Stomach (tissue), 9 donors: Measurements from ENCODE around the gene TRABD. TPM values are rescaled to one million over a fixed set of nuclear protein-coding genes. Genes with fewer than 3 reads are reported as not detected.

Source experiments
- DNase-seq, 2 donors: peaks; one replicate each; pipeline versions ENCODE4 v3.0.0 to v3.0.0-alpha.2; 2013 to 2019
- H3K27ac ChIP-seq, 5 donors: fragments of 200-600 bp in 4 of 5; sonication (generic) in 4 of 5; one replicate each; pipeline ENCODE4 v1.5.1; 2013 to 2019; ENCODE audit warnings: mild to moderate bottlenecking in 1 of 5, moderate library complexity in 1 of 5
- H3K27me3 ChIP-seq, 3 donors: fragments of 200-600 bp; sonication (generic); one replicate each; pipeline ENCODE4 v1.5.1; 2017 to 2019; ENCODE audit warnings: mixed run types in 1 of 3
- H3K36me3 ChIP-seq, 4 donors: fragments of 200-600 bp; sonication (generic); 1 replicate in 3 of 4; 2 replicates in 1 of 4; pipeline ENCODE4 v1.5.1; 2016 to 2019
- H3K4me1 ChIP-seq, 4 donors: fragments of 200-600 bp; sonication (generic); one replicate each; pipeline ENCODE4 v1.5.1; 2016 to 2019
- H3K4me3 ChIP-seq, 4 donors: fragments of 200-600 bp; sonication (generic) in 3 of 4; one replicate each; pipeline ENCODE4 v1.5.1; 2016 to 2019; ENCODE audit warnings: mild to moderate bottlenecking in 1 of 4
- H3K9me3 ChIP-seq, 4 donors: fragments of 200-600 bp; sonication (generic); one replicate each; pipeline ENCODE4 v1.5.1; 2016 to 2019
- CTCF ChIP-seq, 7 experiments: fragments of 450-650 bp in 4 of 7; fragments of 200-600 bp in 3 of 7; sonication (generic) in 3 of 7; IDR thresholded peaks; one replicate each; pipeline ENCODE4 v1.5.1; 2016 to 2019; ENCODE audit warnings: antibody characterized with exemption in 7 of 7, control low read depth in 2 of 7, mild to moderate bottlenecking in 1 of 7
- EP300 ChIP-seq: sonication (generic); formaldehyde crosslinking; IDR thresholded peaks from one replicate; pipeline ENCODE4 v1.6.1; 2017; ENCODE audit warnings: antibody characterized with exemption
- POLR2A ChIP-seq, 4 donors: fragments of 450-650 bp; IDR thresholded peaks; one replicate each; pipeline ENCODE4 v1.6.1; 2016; ENCODE audit warnings: antibody characterized with exemption in 4 of 4, control low read depth in 2 of 4, mild to moderate bottlenecking in 1 of 4, moderate library complexity in 1 of 4
- POLR2AphosphoS5 ChIP-seq, 3 donors: sonication (generic); formaldehyde crosslinking; IDR thresholded peaks; one replicate each; pipeline ENCODE4 v1.6.1; 2016; ENCODE audit warnings: antibody characterized with exemption in 3 of 3
- WGBS, 5 donors: extraction: QIAGEN DNeasy Blood & Tissue Kit in 3 of 5; methylation state at CpG; one replicate each; pipeline versions ENCODE4 v1.1.5 to v1.1.7; 2013 to 2018; 5-methylcytosine and 5-hydroxymethylcytosine counted together
- intact Hi-C: fragments of 100-400 bp; cut with DNase I; formaldehyde crosslinking; loops from one replicate; pipeline ENCODE4 v1.15.1; 2023; ENCODE audit warnings: low total_unique reads
- polyA plus RNA-seq, 3 donors: library from polyadenylated mRNA; stranded (reverse); fragments of 200-250 nt; gene quantifications; one replicate each; pipeline ENCODE4 v1.2.3, GENCODE V29; 2013
- total RNA-seq, 5 donors: library from RNA; depleted of rRNA; stranded (reverse); fragments of >200 nt; gene quantifications; one replicate each; pipeline versions ENCODE4 v1.1.0 to v1.2.3, GENCODE V29; 2014 to 2016
- donor health status: healthy with polysubstance abuse.
- donor health status: Bipolar disorder and iron deficiency.
- donor health status: healthy.

Gene TRABD
- total and polyA plus RNA-seq, 8 donors = 13.2 to 245 (median 47.5) TPM

GRCh38 chr22:50225200-50225969, 39.7 kb downstream of the TRABD start:
- Histone ChIP-seq H3K27ac (no peak overlapping the region), H3K4me3 (no peak overlapping the region), H3K4me1 (no peaks in the 10 kb centered on the region), H3K36me3 (peaks cover 78 to 100% (median 100%) of the 10 kb centered on the region in 4 donors), H3K27me3 (no peaks in the 10 kb centered on the region), H3K9me3 (no peaks in the 10 kb centered on the region)
- 78 to 88% (median 85%) methylated on average over 22 to 24 of the region's 24 CpGs for WGBS, 5 donors
- TF ChIP-seq EP300 (no peak), CTCF (IDR thresholded peaks at IDR 0.05) (no peak)
- peak in 1 of 2 donors; percentile 61 for DNase-seq
- intact Hi-C loops = no loop called here

GRCh38 chr22:50226063-50226874, 40.6 kb downstream of the TRABD start:
- WGBS, 5 donors = 90 to 93% (median 91%) methylated on average over 21 to 31 of the region's 31 CpGs
- Histone ChIP-seq H3K4me3 (no peak overlapping the region), H3K36me3 (peaks cover 69 to 97% (median 96%) of the 10 kb centered on the region in 4 donors), H3K9me3 (no peaks in the 10 kb centered on the region), H3K27ac (no peak overlapping the region), H3K27me3 (no peaks in the 10 kb centered on the region), H3K4me1 (no peaks in the 10 kb centered on the region)
- no peak for DNase-seq
- intact Hi-C loops = no loop called here
- TF ChIP-seq POLR2AphosphoS5 (IDR thresholded peaks at IDR 0.05) (no peak), EP300 (no peak), POLR2A (IDR thresholded peaks at IDR 0.05) (no peak), CTCF (IDR thresholded peaks at IDR 0.05) (no peak)

GRCh38 chr22:50226875-50227165, 41.1 kb downstream of the TRABD start:
- no peak overlapping the region for H3K27ac ChIP-seq
- no peak overlapping the region for H3K4me3 ChIP-seq
- H3K36me3 ChIP-seq = peaks cover 64 to 97% (median 95%) of the 10 kb centered on the region in 4 donors
- no peaks in the 10 kb centered on the region for H3K4me1 ChIP-seq
- 80 to 97% (median 94%) methylated on average over 2 to 18 of the region's 18 CpGs for WGBS, 5 donors
- DNase-seq = no peak
- H3K9me3 ChIP-seq = no peaks in the 10 kb centered on the region
- TF ChIP-seq CTCF (IDR thresholded peaks at IDR 0.05) (no peak), POLR2AphosphoS5 (IDR thresholded peaks at IDR 0.05) (no peak), POLR2A (IDR thresholded peaks at IDR 0.05) (no peak), EP300 (no peak)
- no peaks in the 10 kb centered on the region for H3K27me3 ChIP-seq
- intact Hi-C loops = no loop called here

DNA sequence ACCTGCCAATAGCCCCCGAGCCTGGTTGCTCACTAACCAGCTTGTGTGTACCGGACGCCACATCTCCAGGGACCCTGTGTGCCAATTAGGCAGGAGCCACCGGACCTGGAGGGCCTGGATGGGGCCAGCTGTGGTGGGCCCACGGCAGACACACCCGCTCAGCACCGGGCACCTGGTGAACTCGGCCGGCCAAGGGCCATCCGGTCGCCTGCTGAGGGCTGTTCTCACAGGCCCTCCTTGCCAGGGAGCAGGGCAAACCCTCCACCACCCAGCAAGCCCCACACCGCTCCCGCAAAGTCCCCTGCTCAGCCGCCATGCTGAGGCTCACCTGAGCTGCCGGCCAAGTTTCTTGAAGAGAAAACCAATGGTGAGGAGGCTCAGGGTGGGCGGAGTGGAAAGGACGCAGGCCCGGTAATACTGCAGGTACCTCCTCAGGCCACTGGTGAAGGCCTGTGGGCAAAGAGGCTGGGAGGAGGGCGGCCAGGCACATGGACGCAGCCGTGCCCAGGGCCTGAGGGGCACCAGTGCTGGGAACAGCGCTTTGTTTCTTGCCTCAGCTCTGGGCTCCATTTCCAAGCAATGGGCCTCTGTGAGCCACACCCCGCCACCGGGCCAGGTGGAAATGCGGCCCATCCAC, 42.0 kb downstream of the TRABD start:
- TF ChIP-seq POLR2A (IDR thresholded peaks at IDR 0.05) = no peak
- no peak for TF ChIP-seq EP300
- TF ChIP-seq POLR2AphosphoS5 (IDR thresholded peaks at IDR 0.05) = no peak
- no peak for TF ChIP-seq CTCF (IDR thresholded peaks at IDR 0.05)
- WGBS, 5 donors = 88 to 94% (median 94%) methylated on average over 12 to 25 of the region's 25 CpGs
- intact Hi-C loops = no loop called here
- no peaks in the 10 kb centered on the region for H3K9me3 ChIP-seq
- H3K4me1 ChIP-seq = no peaks in the 10 kb centered on the region
- no peaks in the 10 kb centered on the region for H3K27me3 ChIP-seq
- peaks cover 60 to 97% (median 95%) of the 10 kb centered on the region in 4 donors for H3K36me3 ChIP-seq
- no peak overlapping the region for H3K27ac ChIP-seq
- no peak overlapping the region for H3K4me3 ChIP-seq
- DNase-seq = no peak
